22Rv1 (cell line): ENCODE data around the gene HS6ST1.

Source experiments
- ZFX ChIP-seq: fragments of 450-650 bp; IDR thresholded peaks from 2 replicates; pipeline ENCODE4 v1.6.1; 2017; ENCODE audit warnings: antibody characterized with exemption, borderline replicate concordance
- TF ChIP-seq, protein P1 (sequence below): fragments of 450-650 bp; IDR thresholded peaks from 2 replicates; pipeline ENCODE4 v1.5.1; 2017; ENCODE audit warnings: mild to moderate bottlenecking

DNA sequence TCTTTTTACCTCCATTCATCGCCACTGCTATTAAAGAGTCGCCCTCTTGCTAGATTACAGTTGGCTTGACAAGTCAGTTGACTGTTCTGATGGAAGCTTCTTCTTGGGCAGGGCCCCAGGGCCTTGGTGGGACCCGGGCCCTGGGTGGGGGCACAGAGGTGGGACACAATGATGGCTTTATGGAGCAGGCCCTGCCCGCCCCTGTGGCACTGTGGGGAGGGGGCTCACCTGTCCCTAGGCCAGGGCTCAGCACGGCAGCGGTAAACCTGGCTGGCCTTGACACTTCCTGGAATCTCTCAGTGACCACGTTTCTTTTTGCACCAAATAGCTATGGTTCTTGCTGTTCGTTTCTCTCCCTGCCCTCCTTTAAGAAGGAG, 4.9 kb upstream of the HS6ST1 start:
- TF ChIP-seq, protein P1, sequence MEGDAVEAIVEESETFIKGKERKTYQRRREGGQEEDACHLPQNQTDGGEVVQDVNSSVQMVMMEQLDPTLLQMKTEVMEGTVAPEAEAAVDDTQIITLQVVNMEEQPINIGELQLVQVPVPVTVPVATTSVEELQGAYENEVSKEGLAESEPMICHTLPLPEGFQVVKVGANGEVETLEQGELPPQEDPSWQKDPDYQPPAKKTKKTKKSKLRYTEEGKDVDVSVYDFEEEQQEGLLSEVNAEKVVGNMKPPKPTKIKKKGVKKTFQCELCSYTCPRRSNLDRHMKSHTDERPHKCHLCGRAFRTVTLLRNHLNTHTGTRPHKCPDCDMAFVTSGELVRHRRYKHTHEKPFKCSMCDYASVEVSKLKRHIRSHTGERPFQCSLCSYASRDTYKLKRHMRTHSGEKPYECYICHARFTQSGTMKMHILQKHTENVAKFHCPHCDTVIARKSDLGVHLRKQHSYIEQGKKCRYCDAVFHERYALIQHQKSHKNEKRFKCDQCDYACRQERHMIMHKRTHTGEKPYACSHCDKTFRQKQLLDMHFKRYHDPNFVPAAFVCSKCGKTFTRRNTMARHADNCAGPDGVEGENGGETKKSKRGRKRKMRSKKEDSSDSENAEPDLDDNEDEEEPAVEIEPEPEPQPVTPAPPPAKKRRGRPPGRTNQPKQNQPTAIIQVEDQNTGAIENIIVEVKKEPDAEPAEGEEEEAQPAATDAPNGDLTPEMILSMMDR: no peak
- no peak for TF ChIP-seq ZFX
